CD4-positive, alpha-beta T cell treated with Interleukin-4 for 4 hours (primary cell): ENCODE measurements around the gene ZNF428.
"Not testable (repeated sequence)": the region's sequence is repeated elsewhere in the genome, so short reads cannot be mapped to it uniquely, and the experiment has no call there.

Source experiments
- DNase-seq: peaks from one replicate; pipeline ENCODE4 v3.0.0-alpha.2; 2020

ZNF428 gene

GRCh38 chr19:43591904-43592772, 27.3 kb downstream of the ZNF428 start:
- no peak for DNase-seq

GRCh38 chr19:43589678-43590077, 29.8 kb downstream of the ZNF428 start:
- DNase-seq: no peak

- no peak for DNase-seq
Observed at GRCh38 chr19:43589277-43589676, 30.2 kb downstream of the ZNF428 start.

- DNase-seq: not testable (repeated sequence)
Observed at GRCh38 chr19:43587029-43587428, 32.4 kb downstream of the ZNF428 start.

GRCh38 chr19:43586346-43586745, 33.1 kb downstream of the ZNF428 start:
- DNase-seq: no peak

- DNase-seq: no peak
Observed at GRCh38 chr19:43584484-43584883, 34.9 kb downstream of the ZNF428 start.

- no peak for DNase-seq
Observed at GRCh38 chr19:43582495-43582894, 36.9 kb downstream of the ZNF428 start.

GRCh38 chr19:43581467-43581866, 38.0 kb downstream of the ZNF428 start:
- no peak for DNase-seq

GRCh38 chr19:43578787-43579186, 40.6 kb downstream of the ZNF428 start:
- no peak for DNase-seq

GRCh38 chr19:43575955-43576878, 43.2 kb downstream of the ZNF428 start:
- no peak for DNase-seq

- DNase-seq: peak; percentile 97
Observed at GRCh38 chr19:43575156-43575950, 44.1 kb downstream of the ZNF428 start, which contains the start of the genes PINLYP and XRCC1. TSS of gene PINLYP (plus strand) at chr19:43575801. CDS start at chr19:43577192, 1,391 bp downstream. TSS of gene XRCC1 (minus strand) at chr19:43575527. CDS start at chr19:43575458, 69 bp downstream.

GRCh38 chr19:43574424-43575155, 44.8 kb downstream of the ZNF428 start:
- no peak for DNase-seq

- DNase-seq: no peak
Observed at GRCh38 chr19:43572171-43572588, 47.2 kb downstream of the ZNF428 start.

- DNase-seq: no peak
Observed at GRCh38 chr19:43570174-43570791, 49.1 kb downstream of the ZNF428 start.

- no peak for DNase-seq
Observed at GRCh38 chr19:43569657-43570056, 49.8 kb downstream of the ZNF428 start.

GRCh38 chr19:43564800-43565199, 54.6 kb downstream of the ZNF428 start:
- DNase-seq: no peak

- DNase-seq: no peak
Observed at GRCh38 chr19:43563816-43564457, 55.5 kb downstream of the ZNF428 start.

- peak; percentile 96 for DNase-seq
Observed at GRCh38 chr19:43562698-43563241, 56.7 kb downstream of the ZNF428 start.

GRCh38 chr19:43562226-43562697, 57.2 kb downstream of the ZNF428 start:
- DNase-seq: no peak
